ENCODE results near the gene SCYL1. TPM values are rescaled to one million over a fixed set of nuclear protein-coding genes. Genes with fewer than 3 reads are reported as not detected.
A peak's percentile ranks its signal among the peaks of the same experiment; 100 is the strongest.

SCYL1 gene
- total RNA-seq, 2 experiments from 2014 or later: 56.8 to 62.9 TPM

DNA sequence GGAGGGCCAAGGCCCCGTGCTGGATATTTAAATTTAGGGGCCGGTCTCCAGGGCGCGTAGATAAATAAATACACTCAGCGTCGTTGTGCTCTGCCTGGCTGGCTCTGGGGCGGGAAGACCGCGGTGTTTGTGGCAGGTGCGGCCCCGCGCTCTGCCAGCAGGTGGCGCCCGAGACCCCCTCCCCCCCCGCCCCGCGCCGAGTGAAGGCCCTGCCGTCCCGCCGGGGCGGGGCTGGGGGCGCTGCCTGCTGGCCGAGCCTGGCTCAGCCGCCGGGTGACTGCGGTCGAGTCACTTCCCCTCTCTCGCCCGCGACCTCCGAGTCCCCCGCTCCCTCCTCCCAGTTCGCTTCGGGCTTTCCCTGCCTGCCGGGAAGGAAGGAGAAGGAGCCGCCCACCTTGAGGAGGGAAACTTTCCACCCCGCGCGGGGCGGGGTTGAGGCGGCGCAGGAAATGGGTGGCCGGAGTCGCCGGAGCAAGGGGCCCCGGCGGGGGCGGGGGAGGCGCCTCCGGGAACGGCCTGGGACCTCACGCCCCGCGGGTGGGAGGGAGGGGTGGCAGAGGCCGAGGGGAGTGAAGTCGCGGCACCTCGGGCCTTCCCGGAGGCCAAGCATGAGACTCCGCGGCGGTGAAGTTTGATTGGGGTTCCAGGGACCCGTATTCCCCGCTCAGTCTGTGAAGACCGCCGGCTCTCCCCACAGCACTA lies 49.4 kb downstream of the SCYL1 start:
- ChIA-PET POLR2A (interaction anchor here (1.1 kb wide), 1 partner anchor 39 kb away, joined by 4 read pairs; no protein-coding TSS in a partner anchor), CTCF (ENCODE audit: unreplicated experiment) (no interaction called here)
- no peaks in the 10 kb centered on the region for H3K9me2 ChIP-seq (ENCODE audit: insufficient read depth, low read length)
- DNase-seq (ENCODE audit: low spot score): peak; percentile 93
- H3K4me3 ChIP-seq (ENCODE audit: low read depth, low read length, poor library complexity, severe bottlenecking): peak overlapping the region; percentile 94
- no peaks in the 10 kb centered on the region for H3K9me3 ChIP-seq (ENCODE audit: low read length)
- no TSS peak for BruUV-seq (replicated peaks)
- peaks cover 7% of the 10 kb centered on the region; the same call in 1 of the 2 replicates for H4K20me1 ChIP-seq (ENCODE audit: insufficient read depth, low read length)
- peaks cover 31% of the 10 kb centered on the region for H3K79me2 ChIP-seq (ENCODE audit: insufficient read depth, low read depth, low read length)
- H2AFZ ChIP-seq (ENCODE audit: low read length): no peak overlapping the region
- H3K27ac ChIP-seq (ENCODE audit: low read depth, low read length, poor library complexity, severe bottlenecking): peak overlapping the region; percentile 84
- H3K36me3 ChIP-seq (ENCODE audit: insufficient read depth, low read length): peaks cover 8% of the 10 kb centered on the region; the same call in 1 of the 2 replicates
- H3K4me2 ChIP-seq (ENCODE audit: low read length): peak overlapping the region; percentile 98
- intact Hi-C loops (cut with micrococcal nuclease; ENCODE audit: unreplicated experiment): loop anchor here (1.0 to 10.0 kb wide), 5 partner anchors 14 to 719 kb away; partner anchors contain the start of genes PCNX3, RELA and SIPA1
- TF ChIP-seq CTCF (conservative IDR thresholded peaks at IDR 0.05; ENCODE audit: low read length) (peak; percentile 85), EZH2phosphoT487 (IDR thresholded peaks at IDR 0.05; ENCODE audit: borderline replicate concordance, low read depth, low read length) (no peak)
- H3K4me1 ChIP-seq (ENCODE audit: insufficient read depth, low read length, poor library complexity, severe bottlenecking): peaks cover 55% of the 10 kb centered on the region

DNA sequence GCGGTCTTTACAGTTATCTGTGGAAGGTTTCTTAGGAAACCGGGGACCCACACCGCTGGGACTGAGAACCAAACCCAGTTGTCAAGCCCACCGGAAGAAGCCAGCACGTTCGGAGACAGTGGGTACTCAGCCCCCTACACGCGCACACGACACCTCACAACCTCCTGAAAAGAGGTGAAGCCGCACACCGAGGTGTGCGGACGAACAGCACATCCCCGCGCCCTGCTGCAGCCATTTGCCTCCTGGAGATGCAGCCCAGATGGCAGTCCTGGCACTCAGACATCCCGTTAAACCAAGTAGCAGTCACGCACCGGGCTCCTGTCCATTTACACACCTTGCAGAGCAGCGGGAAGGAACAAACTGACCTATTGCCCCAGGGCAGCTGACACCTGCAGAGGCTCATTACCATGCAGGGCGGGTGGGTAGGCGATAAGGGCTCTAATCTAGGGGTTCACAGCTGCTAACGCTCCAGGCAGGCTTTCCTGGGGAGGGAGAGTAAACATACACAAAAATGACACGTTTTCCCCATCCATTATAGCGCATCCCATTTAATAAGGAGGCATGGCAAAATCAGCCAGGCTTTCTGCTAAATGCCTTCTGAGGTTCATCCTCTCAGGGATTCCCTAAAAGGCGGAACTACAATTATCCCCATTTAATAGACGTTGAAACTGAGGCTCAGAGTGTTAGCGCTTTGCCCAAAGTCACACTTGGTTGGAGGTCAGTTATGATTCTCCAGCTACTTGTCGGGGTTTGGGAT lies 50.1 kb downstream of the SCYL1 start:
- POLR2A ChIA-PET: interaction anchor here (0.7 to 1.1 kb wide), 2 partner anchors 38 to 76 kb away, joined by 3 to 4 read pairs; partner anchors contain the start of gene MALAT1
- peaks cover 7% of the 10 kb centered on the region; the same call in 1 of the 2 replicates for H4K20me1 ChIP-seq (ENCODE audit: insufficient read depth, low read length)
- peak overlapping the region; percentile 84 for H3K27ac ChIP-seq (ENCODE audit: low read depth, low read length, poor library complexity, severe bottlenecking)
- H2AFZ ChIP-seq (ENCODE audit: low read length): no peak overlapping the region
- peaks cover 11% of the 10 kb centered on the region; the same call in 1 of the 2 replicates for H3K36me3 ChIP-seq (ENCODE audit: insufficient read depth, low read length)
- peak; percentile 57 for DNase-seq (ENCODE audit: low spot score)
- H3K4me2 ChIP-seq (ENCODE audit: low read length): peak overlapping the region; percentile 85
- no peaks in the 10 kb centered on the region for H3K9me2 ChIP-seq (ENCODE audit: insufficient read depth, low read length)
- no TSS peak for BruUV-seq (replicated peaks)
- no peaks in the 10 kb centered on the region for H3K9me3 ChIP-seq (ENCODE audit: low read length)
- CTCF ChIA-PET (ENCODE audit: unreplicated experiment): interaction anchor here (1.1 kb wide), 1 partner anchor 13 kb away, joined by 3 read pairs; no protein-coding TSS in a partner anchor
- TF ChIP-seq EZH2phosphoT487 (IDR thresholded peaks at IDR 0.05; ENCODE audit: borderline replicate concordance, low read depth, low read length): no peak
- no peak for TF ChIP-seq CTCF (conservative IDR thresholded peaks at IDR 0.05; ENCODE audit: low read length)
- intact Hi-C loops (cut with micrococcal nuclease; ENCODE audit: unreplicated experiment): loop anchor here (1.0 to 10.0 kb wide), 5 partner anchors 13 to 720 kb away; partner anchors contain the start of genes PCNX3, RELA and SIPA1
- H3K79me2 ChIP-seq (ENCODE audit: insufficient read depth, low read depth, low read length): peaks cover 29% of the 10 kb centered on the region
- H3K4me1 ChIP-seq (ENCODE audit: insufficient read depth, low read length, poor library complexity, severe bottlenecking): peaks cover 55% of the 10 kb centered on the region
- peak overlapping the region; percentile 94 for H3K4me3 ChIP-seq (ENCODE audit: low read depth, low read length, poor library complexity, severe bottlenecking)
